GM12878 (cell line): ENCODE measurements around the gene LMOD3. TPM values are rescaled to one million over a fixed set of nuclear protein-coding genes. Genes with fewer than 3 reads are reported as not detected.

Experiments used
- ATAC-seq: fragments of 200-7000 bp; cut with Tn5 transposase; 3 replicates; pipeline ENCODE4 v1.9.1; 2020; ENCODE audit warnings: mild to moderate bottlenecking, moderate library complexity
- BruUV-seq: library from RNA; stranded (reverse); fragments of 400-500 nt; replicated peaks from 2 replicates; lab custom pipeline; 2021; lab: Mats Ljungman, UMichigan
- CTCF ChIA-PET: fragments of 300-600 bp; sonication (Branson Sonifier 250); formaldehyde crosslinking; extraction: SDS; loops from one replicate; lab custom pipeline; 2021; ENCODE audit warnings: inconsistent platforms; lab: Yijun Ruan, JAX
- POLR2A ChIA-PET: fragments of 350-600 bp; formaldehyde crosslinking; extraction: SDS; loops from one replicate; lab custom pipeline; 2021; ENCODE audit warnings: inconsistent platforms; lab: Charles Lee
- RAD21 ChIA-PET: fragments of 300-600 bp; sonication (Branson Sonifier 250); formaldehyde crosslinking; loops from one replicate; lab custom pipeline; 2023; ENCODE audit warnings: antibody characterized with exemption; ENCODE audit not compliant: unreplicated experiment; lab: Charles Lee
- SMC1A ChIA-PET: fragments of 300-600 bp; sonication (Branson Sonifier 250); formaldehyde crosslinking; loops from one replicate; lab custom pipeline; 2023; ENCODE audit not compliant: unreplicated experiment, uncharacterized antibody; lab: Charles Lee
- DNase-seq: peaks from one replicate; pipeline ENCODE4 v3.0.0-alpha.2; 2011; ENCODE audit warnings: low read depth, low spot score
- FAIRE-seq: peaks from 3 replicates; lab custom pipeline; 2011; peaks lifted over from hg19 to GRCh38; lab: Jason Lieb, UNC
- H2AFZ ChIP-seq: 2 replicates; pipeline ENCODE4 v1.6.0; 2011; ENCODE audit warnings: low read depth, low read length, control low read depth; ENCODE audit not compliant: control insufficient read depth
- H3K27ac ChIP-seq: 2 replicates; pipeline ENCODE4 v1.5.1; 2011; ENCODE audit warnings: control low read depth; ENCODE audit not compliant: control insufficient read depth, insufficient read depth
- H3K27me3 ChIP-seq, 2 experiments: replicated peaks in 1 of 2; 2 replicates each; pipeline versions ENCODE4 v1.6.0 to v1.6.1; 2011; ENCODE audit warnings: low read length in 1 of 2; ENCODE audit not compliant: control insufficient read depth in 2 of 2, insufficient read depth in 2 of 2
- H3K36me3 ChIP-seq, 2 experiments: 2 replicates each; pipeline ENCODE4 v1.5.1; 2011; ENCODE audit warnings: low read length in 1 of 2; ENCODE audit not compliant: control insufficient read depth in 2 of 2, insufficient read depth in 2 of 2
- H3K4me1 ChIP-seq: 2 replicates; pipeline ENCODE4 v1.6.1; 2011; ENCODE audit warnings: mild to moderate bottlenecking, low read length, moderate library complexity, mixed read lengths; ENCODE audit not compliant: control insufficient read depth, insufficient read depth
- H3K4me2 ChIP-seq: 2 replicates; pipeline ENCODE4 v1.6.0; 2011; ENCODE audit warnings: control low read depth; ENCODE audit not compliant: control insufficient read depth, insufficient read depth
- H3K4me3 ChIP-seq: fragments of 200-600 bp; sonication (generic); 2 replicates; pipeline ENCODE4 v1.5.1; 2016
- H3K79me2 ChIP-seq: 2 replicates; pipeline ENCODE4 v1.6.0; 2011; ENCODE audit warnings: low read length; ENCODE audit not compliant: control insufficient read depth, insufficient read depth
- H3K9ac ChIP-seq: 2 replicates; pipeline ENCODE4 v1.8.0; 2011; ENCODE audit warnings: low read length, control low read depth, mixed read lengths; ENCODE audit not compliant: control insufficient read depth, insufficient read depth
- H3K9me3 ChIP-seq: replicated peaks from 3 replicates; pipeline ENCODE4 v1.5.1; 2011; ENCODE audit warnings: mild to moderate bottlenecking, low read length; ENCODE audit not compliant: control insufficient read depth, insufficient read depth
- H4K20me1 ChIP-seq: 2 replicates; pipeline ENCODE4 v1.6.0; 2011; ENCODE audit not compliant: control insufficient read depth, insufficient read depth
- JUND ChIP-seq: IDR thresholded peaks from 2 replicates; pipeline ENCODE4 v1.6.1; 2012; ENCODE audit warnings: low read depth, mild to moderate bottlenecking, low read length, improper control_type of control experiment, moderate library complexity
- MXI1 ChIP-seq: fragments of 150-350 bp; IDR thresholded peaks from 2 replicates; pipeline ENCODE4 v1.6.1; 2011; ENCODE audit warnings: low read depth, mild to moderate bottlenecking, inconsistent platforms, low read length, improper control_type of control experiment
- MYB ChIP-seq: fragments of 150-350 bp; IDR thresholded peaks from 2 replicates; pipeline ENCODE4 v1.6.1; 2014; ENCODE audit warnings: mild to moderate bottlenecking, low read depth, low read length, borderline replicate concordance
- NFYA ChIP-seq: IDR thresholded peaks from 2 replicates; pipeline ENCODE4 v1.6.1; 2011; ENCODE audit warnings: low read depth, mild to moderate bottlenecking, low read length, improper control_type of control experiment, borderline replicate concordance
- PAX8 ChIP-seq: fragments of 450-650 bp; IDR thresholded peaks from 2 replicates; pipeline ENCODE4 v1.6.1; 2017; ENCODE audit warnings: mild to moderate bottlenecking, moderate library complexity
- POLR2A ChIP-seq: IDR thresholded peaks from 2 replicates; pipeline ENCODE4 v1.6.1; 2011; ENCODE audit warnings: low read depth, mild to moderate bottlenecking, low read length
- SRF ChIP-seq, 2 experiments: IDR thresholded peaks; 2 replicates each; pipeline ENCODE4 v1.6.1; 2011; ENCODE audit warnings: low read depth in 2 of 2, low read length in 2 of 2, mild to moderate bottlenecking in 1 of 2, moderate library complexity in 1 of 2
- TCF3 ChIP-seq: IDR thresholded peaks from 2 replicates; pipeline ENCODE4 v1.6.1; 2012; ENCODE audit warnings: low read depth, mild to moderate bottlenecking, low read length, borderline replicate concordance; ENCODE audit not compliant: insufficient read depth
- ZSCAN29 ChIP-seq: fragments of 450-650 bp; IDR thresholded peaks from 2 replicates; pipeline ENCODE4 v1.6.1; 2017; ENCODE audit warnings: mild to moderate bottlenecking, moderate library complexity
- WGBS: methylation state at CpG from one replicate; pipeline ENCODE4 v1.1.6; 2016; ENCODE audit warnings: low lambda C conversion rate; ENCODE audit not compliant: insufficient replicate concordance, insufficient coverage; ENCODE audit errors: missing lambda C conversion rate; 5-methylcytosine and 5-hydroxymethylcytosine counted together
- in situ Hi-C: fragments of 300-500 bp; cut with MboI; formaldehyde crosslinking; loops from 9 replicates; pipeline ENCODE4 v1.14.3; 2018; ENCODE audit warnings: mixed read lengths
- intact Hi-C: fragments of 100-400 bp; cut with micrococcal nuclease; formaldehyde crosslinking; loops from one replicate; pipeline ENCODE4 v1.14.2; 2022; ENCODE audit not compliant: unreplicated experiment
- polyA plus RNA-seq, 11 experiments: library from polyadenylated mRNA; depleted of rRNA in 4 of 11; unstranded in 6 of 11; stranded (reverse) in 5 of 11; fragments of >200 nt; fragmentation: Nextera tagmentation in 4 of 11; fragmentation: Illumina TruSeq in 1 of 11; extraction: Ambion mirVana in 4 of 11; extraction: Trizol in 1 of 11; gene quantifications; 1 replicate in 1 of 11; 2 replicates in 10 of 11; pipeline versions ENCODE4 v1.2.1 to v1.2.3, GENCODE V29; 2011 to 2016; ENCODE audit warnings: inconsistent platforms in 2 of 11, missing spikeins in 2 of 11, low read depth in 1 of 11
- total RNA-seq, 4 experiments: library from RNA; depleted of rRNA in 3 of 4; stranded (reverse); fragments of >200 nt in 3 of 4; fragmentation: Illumina TruSeq in 1 of 4; extraction: Trizol in 1 of 4; gene quantifications; 2 replicates each; pipeline versions ENCODE4 v1.2.1 to v1.2.3, GENCODE V29; 2013 to 2021
- TF ChIP-seq, protein P1 (sequence below): fragments of 150-350 bp; IDR thresholded peaks from 2 replicates; pipeline ENCODE4 v1.6.1; 2016; ENCODE audit warnings: low read depth, low read length
- TF ChIP-seq, protein P2 (sequence below): fragments of 450-650 bp; formaldehyde crosslinking; IDR thresholded peaks from 2 replicates; pipeline ENCODE4 v1.5.0; 2022; ENCODE audit warnings: mild to moderate bottlenecking, missing genetic modification characterization
- TF ChIP-seq, protein P3 (sequence below): fragments of 450-650 bp; IDR thresholded peaks from 2 replicates; pipeline ENCODE4 v1.6.1; 2018; ENCODE audit warnings: mild to moderate bottlenecking, low read depth, moderate library complexity; ENCODE audit not compliant: partially characterized antibody

The LMOD3 gene
- total and polyA plus RNA-seq, 10 of the 15 experiments (the other 5 are each of a cell fraction or from before 2014, with no cell fraction given) = 0.04 to 0.20 (median 0.09) TPM; not detected in 1

DNA sequence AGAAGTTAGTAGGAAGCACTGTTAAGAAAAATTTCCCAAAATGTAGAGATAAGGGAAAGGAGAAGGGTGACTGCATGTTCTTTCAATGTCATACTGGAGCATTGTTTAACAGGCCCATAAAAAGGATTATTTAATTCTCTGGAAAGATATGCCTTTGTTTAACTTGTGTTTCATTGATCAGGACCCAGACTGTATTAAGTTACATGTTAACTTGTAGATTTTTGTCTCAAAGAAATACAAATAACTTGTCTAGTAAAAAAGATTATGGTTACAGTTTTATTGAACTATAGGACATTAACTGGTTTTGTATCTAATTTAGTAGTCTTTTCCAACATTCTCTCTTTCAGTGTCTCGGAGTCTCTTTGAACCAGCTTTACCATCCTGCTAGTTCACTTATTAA lies 49.7 kb upstream of the LMOD3 start (continued):
- TF ChIP-seq, protein P1, sequence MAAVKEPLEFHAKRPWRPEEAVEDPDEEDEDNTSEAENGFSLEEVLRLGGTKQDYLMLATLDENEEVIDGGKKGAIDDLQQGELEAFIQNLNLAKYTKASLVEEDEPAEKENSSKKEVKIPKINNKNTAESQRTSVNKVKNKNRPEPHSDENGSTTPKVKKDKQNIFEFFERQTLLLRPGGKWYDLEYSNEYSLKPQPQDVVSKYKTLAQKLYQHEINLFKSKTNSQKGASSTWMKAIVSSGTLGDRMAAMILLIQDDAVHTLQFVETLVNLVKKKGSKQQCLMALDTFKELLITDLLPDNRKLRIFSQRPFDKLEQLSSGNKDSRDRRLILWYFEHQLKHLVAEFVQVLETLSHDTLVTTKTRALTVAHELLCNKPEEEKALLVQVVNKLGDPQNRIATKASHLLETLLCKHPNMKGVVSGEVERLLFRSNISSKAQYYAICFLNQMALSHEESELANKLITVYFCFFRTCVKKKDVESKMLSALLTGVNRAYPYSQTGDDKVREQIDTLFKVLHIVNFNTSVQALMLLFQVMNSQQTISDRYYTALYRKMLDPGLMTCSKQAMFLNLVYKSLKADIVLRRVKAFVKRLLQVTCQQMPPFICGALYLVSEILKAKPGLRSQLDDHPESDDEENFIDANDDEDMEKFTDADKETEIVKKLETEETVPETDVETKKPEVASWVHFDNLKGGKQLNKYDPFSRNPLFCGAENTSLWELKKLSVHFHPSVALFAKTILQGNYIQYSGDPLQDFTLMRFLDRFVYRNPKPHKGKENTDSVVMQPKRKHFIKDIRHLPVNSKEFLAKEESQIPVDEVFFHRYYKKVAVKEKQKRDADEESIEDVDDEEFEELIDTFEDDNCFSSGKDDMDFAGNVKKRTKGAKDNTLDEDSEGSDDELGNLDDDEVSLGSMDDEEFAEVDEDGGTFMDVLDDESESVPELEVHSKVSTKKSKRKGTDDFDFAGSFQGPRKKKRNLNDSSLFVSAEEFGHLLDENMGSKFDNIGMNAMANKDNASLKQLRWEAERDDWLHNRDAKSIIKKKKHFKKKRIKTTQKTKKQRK = no peak
- TF ChIP-seq SRF (IDR thresholded peaks at IDR 0.05; ENCODE audit: low read depth in 2 of 2, low read length in 2 of 2) = no peak

DNA sequence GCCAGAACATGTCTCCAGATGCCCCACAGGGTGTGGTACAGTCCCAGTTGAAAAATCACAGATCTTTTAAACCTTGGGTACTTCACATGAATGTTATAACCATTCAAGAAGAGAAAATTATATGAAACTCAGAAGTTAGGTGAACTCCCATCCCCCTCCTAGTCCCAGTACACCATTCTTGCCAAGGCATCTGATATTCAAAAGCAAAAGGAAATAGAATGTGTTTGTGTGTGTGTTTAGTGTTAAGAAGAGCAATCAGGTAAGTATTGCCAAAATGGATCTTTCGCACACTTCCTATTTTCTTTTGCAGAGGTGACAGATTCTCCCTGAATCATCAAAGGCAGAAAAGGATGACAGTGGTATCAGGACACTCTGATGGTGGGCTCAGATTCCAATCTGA lies 44.1 kb upstream of the LMOD3 start:
- Histone ChIP-seq H3K4me3 (no peak overlapping the region), H4K20me1 (no peaks in the 10 kb centered on the region), H2AFZ (no peak overlapping the region), H3K4me1 (no peaks in the 10 kb centered on the region), H3K9ac (no peak overlapping the region), H3K27me3 (no peaks in the 10 kb centered on the region), H3K36me3 (no peaks in the 10 kb centered on the region), H3K4me2 (no peak overlapping the region), H3K9me3 (no peaks in the 10 kb centered on the region), H3K27ac (no peak overlapping the region), H3K79me2 (no peaks in the 10 kb centered on the region)
- ChIA-PET POLR2A (no interaction called here), RAD21 (interaction anchor here (1.1 to 12.5 kb wide), 4 partner anchors 68 to 261 kb away, joined by 3 to 379 read pairs (median 4); no protein-coding TSS in a partner anchor), SMC1A (interaction anchor here (1.0 to 9.9 kb wide), 7 partner anchors 12 to 142 kb away, joined by 4 to 505 read pairs (median 8); no protein-coding TSS in a partner anchor), CTCF (interaction anchor here (1.7 to 10.0 kb wide), 3 partner anchors 69 to 243 kb away, joined by 6 to 625 read pairs (median 161); no protein-coding TSS in a partner anchor)
- DNase-seq (no peak), FAIRE-seq (no peak), ATAC-seq (no peak)
- in situ Hi-C loops (loop anchor here (25.0 kb wide), 1 partner anchor 771 kb away; no protein-coding TSS in a partner anchor), intact Hi-C loops (no loop called here)
- 86% methylated on average over 1 of the region's 1 CpG for WGBS
- BruUV-seq = no TSS peak
- TF ChIP-seq PAX8 (no peak), NFYA (no peak), POLR2A (no peak), MXI1 (no peak), ZSCAN29 (no peak), TCF3 (no peak), MYB (no peak), JUND (no peak)
- TF ChIP-seq, protein P2, sequence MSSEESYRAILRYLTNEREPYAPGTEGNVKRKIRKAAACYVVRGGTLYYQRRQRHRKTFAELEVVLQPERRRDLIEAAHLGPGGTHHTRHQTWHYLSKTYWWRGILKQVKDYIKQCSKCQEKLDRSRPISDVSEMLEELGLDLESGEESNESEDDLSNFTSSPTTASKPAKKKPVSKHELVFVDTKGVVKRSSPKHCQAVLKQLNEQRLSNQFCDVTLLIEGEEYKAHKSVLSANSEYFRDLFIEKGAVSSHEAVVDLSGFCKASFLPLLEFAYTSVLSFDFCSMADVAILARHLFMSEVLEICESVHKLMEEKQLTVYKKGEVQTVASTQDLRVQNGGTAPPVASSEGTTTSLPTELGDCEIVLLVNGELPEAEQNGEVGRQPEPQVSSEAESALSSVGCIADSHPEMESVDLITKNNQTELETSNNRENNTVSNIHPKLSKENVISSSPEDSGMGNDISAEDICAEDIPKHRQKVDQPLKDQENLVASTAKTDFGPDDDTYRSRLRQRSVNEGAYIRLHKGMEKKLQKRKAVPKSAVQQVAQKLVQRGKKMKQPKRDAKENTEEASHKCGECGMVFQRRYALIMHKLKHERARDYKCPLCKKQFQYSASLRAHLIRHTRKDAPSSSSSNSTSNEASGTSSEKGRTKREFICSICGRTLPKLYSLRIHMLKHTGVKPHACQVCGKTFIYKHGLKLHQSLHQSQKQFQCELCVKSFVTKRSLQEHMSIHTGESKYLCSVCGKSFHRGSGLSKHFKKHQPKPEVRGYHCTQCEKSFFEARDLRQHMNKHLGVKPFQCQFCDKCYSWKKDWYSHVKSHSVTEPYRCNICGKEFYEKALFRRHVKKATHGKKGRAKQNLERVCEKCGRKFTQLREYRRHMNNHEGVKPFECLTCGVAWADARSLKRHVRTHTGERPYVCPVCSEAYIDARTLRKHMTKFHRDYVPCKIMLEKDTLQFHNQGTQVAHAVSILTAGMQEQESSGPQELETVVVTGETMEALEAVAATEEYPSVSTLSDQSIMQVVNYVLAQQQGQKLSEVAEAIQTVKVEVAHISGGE (CRISPR knock-in tag) = no peak
- TF ChIP-seq, protein P3, sequence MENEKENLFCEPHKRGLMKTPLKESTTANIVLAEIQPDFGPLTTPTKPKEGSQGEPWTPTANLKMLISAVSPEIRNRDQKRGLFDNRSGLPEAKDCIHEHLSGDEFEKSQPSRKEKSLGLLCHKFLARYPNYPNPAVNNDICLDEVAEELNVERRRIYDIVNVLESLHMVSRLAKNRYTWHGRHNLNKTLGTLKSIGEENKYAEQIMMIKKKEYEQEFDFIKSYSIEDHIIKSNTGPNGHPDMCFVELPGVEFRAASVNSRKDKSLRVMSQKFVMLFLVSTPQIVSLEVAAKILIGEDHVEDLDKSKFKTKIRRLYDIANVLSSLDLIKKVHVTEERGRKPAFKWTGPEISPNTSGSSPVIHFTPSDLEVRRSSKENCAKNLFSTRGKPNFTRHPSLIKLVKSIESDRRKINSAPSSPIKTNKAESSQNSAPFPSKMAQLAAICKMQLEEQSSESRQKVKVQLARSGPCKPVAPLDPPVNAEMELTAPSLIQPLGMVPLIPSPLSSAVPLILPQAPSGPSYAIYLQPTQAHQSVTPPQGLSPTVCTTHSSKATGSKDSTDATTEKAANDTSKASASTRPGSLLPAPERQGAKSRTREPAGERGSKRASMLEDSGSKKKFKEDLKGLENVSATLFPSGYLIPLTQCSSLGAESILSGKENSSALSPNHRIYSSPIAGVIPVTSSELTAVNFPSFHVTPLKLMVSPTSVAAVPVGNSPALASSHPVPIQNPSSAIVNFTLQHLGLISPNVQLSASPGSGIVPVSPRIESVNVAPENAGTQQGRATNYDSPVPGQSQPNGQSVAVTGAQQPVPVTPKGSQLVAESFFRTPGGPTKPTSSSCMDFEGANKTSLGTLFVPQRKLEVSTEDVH = no peak
